SU-DHL-6 (cell line): ENCODE results near the gene SELENOS.

Source experiments
- H2AFZ ChIP-seq: fragments of 200-600 bp; sonication (generic); 2 replicates; pipeline ENCODE4 v1.6.1; 2014; ENCODE audit warnings: low read depth, mild to moderate bottlenecking, moderate library complexity, mixed read lengths, antibody characterized with exemption, low read length; ENCODE audit not compliant: severe bottlenecking
- H3F3A ChIP-seq: fragments of 200-600 bp; shearing (Covaris generic); 2 replicates; pipeline ENCODE4 v1.6.0; 2016; ENCODE audit warnings: antibody characterized with exemption, mild to moderate bottlenecking; ENCODE audit not compliant: insufficient read depth
- H3K27ac ChIP-seq: fragments of 200-600 bp; sonication (generic); 2 replicates; pipeline ENCODE4 v1.5.1; 2016; ENCODE audit warnings: low read depth, mild to moderate bottlenecking, low read length, moderate library complexity, mixed read lengths
- H3K27me3 ChIP-seq: fragments of 200-600 bp; sonication (generic), shearing (Covaris generic); 2 replicates; pipeline ENCODE4 v1.6.0; 2014; ENCODE audit warnings: mild to moderate bottlenecking, low read length
- H3K36me3 ChIP-seq: fragments of 200-600 bp; sonication (generic); 2 replicates; pipeline ENCODE4 v1.6.1; 2014; ENCODE audit warnings: mild to moderate bottlenecking, low read length, mixed read lengths
- H3K4me2 ChIP-seq: fragments of 300-600, 200-600 bp; shearing (Covaris generic), sonication (generic); 2 replicates; pipeline ENCODE4 v1.6.0; 2014; ENCODE audit warnings: low read length, low read depth, mild to moderate bottlenecking; ENCODE audit not compliant: poor library complexity, severe bottlenecking
- H3K4me3 ChIP-seq: fragments of 200-600 bp; sonication (generic); 2 replicates; pipeline ENCODE4 v1.5.1; 2014; ENCODE audit warnings: antibody characterized with exemption, low read length, mild to moderate bottlenecking, mixed read lengths; ENCODE audit not compliant: insufficient read depth, poor library complexity, severe bottlenecking
- H3K79me2 ChIP-seq: fragments of 200-600 bp; sonication (generic); 2 replicates; pipeline ENCODE4 v1.6.1; 2014; ENCODE audit warnings: mild to moderate bottlenecking, low read length, moderate library complexity; ENCODE audit not compliant: insufficient read depth
- H3K9ac ChIP-seq: fragments of 200-600 bp; sonication (generic); 2 replicates; pipeline ENCODE4 v1.7.0; 2014; ENCODE audit warnings: mild to moderate bottlenecking, low read length
- H3K9me2 ChIP-seq: fragments of 200-600 bp; sonication (generic); replicated peaks from 2 replicates; pipeline ENCODE4 v1.6.1; 2014; ENCODE audit warnings: low read length; ENCODE audit not compliant: insufficient read depth
- H3K9me3 ChIP-seq: fragments of 200-600 bp; sonication (generic); 2 replicates; pipeline ENCODE4 v1.6.1; 2014; ENCODE audit warnings: low read length, mixed read lengths; ENCODE audit not compliant: insufficient read depth
- H4K20me1 ChIP-seq: fragments of 200-600 bp; sonication (generic); 2 replicates; pipeline ENCODE4 v1.6.1; 2014; ENCODE audit warnings: low read depth, mild to moderate bottlenecking, antibody characterized with exemption, low read length, moderate library complexity, mixed read lengths
- EZH2phosphoT487 ChIP-seq: fragments of 200-600 bp; sonication (generic), shearing (Covaris generic); conservative IDR thresholded peaks from 2 replicates; pipeline ENCODE4 v1.6.1; 2018; ENCODE audit warnings: mild to moderate bottlenecking, antibody characterized with exemption, low read length, moderate library complexity, mixed read lengths
- TF ChIP-seq, protein P1 (sequence below): fragments of 200-600 bp; sonication (generic); IDR thresholded peaks from one replicate; pipeline ENCODE4 v1.5.1; 2017; ENCODE audit warnings: antibody characterized with exemption, mild to moderate bottlenecking, low read length, moderate library complexity; ENCODE audit not compliant: insufficient read depth, poor library complexity, severe bottlenecking

Gene SELENOS

DNA sequence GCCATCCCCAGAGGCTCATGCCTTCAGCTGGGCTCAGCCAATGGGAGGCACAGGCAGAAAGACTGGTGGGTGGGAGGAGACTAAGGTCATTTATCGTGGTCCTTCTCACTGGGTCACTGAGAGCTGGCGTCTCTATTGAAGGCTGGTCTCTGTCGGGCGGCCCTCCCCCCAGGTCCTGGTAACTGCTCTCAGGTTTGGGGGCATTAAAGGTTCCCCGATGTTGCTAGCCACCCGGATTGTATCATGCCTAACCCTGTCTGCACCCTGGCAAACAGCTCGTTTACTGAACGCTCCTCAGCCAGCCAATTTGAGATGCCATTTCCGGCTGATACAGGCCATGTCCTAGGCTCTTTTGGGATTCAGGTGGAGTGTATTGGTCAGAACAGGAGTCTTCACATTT, 10.5 kb downstream of the SELENOS start:
- Histone ChIP-seq H3K27me3 (no peaks in the 10 kb centered on the region), H2AFZ (no peak overlapping the region), H3K4me2 (no peak overlapping the region), H3K9me2 (no peaks in the 10 kb centered on the region), H3K27ac (no peak overlapping the region), H3F3A (no peaks in the 10 kb centered on the region), H3K9me3 (no peaks in the 10 kb centered on the region), H3K79me2 (no peaks in the 10 kb centered on the region), H3K36me3 (0 out of 2 replicates have a peak, but pooled peaks cover 3% of the 10 kb centered on the region), H3K9ac (no peak overlapping the region), H4K20me1 (no peaks in the 10 kb centered on the region), H3K4me3 (no peak overlapping the region)
- TF ChIP-seq, protein P1, sequence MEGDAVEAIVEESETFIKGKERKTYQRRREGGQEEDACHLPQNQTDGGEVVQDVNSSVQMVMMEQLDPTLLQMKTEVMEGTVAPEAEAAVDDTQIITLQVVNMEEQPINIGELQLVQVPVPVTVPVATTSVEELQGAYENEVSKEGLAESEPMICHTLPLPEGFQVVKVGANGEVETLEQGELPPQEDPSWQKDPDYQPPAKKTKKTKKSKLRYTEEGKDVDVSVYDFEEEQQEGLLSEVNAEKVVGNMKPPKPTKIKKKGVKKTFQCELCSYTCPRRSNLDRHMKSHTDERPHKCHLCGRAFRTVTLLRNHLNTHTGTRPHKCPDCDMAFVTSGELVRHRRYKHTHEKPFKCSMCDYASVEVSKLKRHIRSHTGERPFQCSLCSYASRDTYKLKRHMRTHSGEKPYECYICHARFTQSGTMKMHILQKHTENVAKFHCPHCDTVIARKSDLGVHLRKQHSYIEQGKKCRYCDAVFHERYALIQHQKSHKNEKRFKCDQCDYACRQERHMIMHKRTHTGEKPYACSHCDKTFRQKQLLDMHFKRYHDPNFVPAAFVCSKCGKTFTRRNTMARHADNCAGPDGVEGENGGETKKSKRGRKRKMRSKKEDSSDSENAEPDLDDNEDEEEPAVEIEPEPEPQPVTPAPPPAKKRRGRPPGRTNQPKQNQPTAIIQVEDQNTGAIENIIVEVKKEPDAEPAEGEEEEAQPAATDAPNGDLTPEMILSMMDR, result no peak
- no peak for TF ChIP-seq EZH2phosphoT487

DNA sequence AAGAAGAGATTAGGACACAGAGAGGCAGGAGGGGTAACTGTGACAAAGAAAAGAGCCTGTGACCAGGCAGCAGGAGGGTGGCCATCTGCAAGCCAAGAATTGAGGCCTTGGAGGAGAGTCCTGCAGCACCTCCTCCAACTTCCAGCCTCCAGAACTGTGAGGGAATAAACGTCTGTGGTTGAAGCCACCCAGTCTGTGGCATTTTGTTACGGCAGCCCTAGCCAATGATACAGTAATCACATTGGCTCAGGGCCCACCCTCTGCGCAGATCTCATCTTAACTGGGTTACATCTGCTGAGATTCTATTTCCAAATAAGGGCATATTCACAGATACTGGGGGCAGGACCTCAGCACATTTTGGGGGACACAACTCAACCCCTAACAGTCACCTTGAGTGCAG, 11.3 kb downstream of the SELENOS start:
- Histone ChIP-seq H3K9ac (no peak overlapping the region), H3K27ac (no peak overlapping the region), H3K79me2 (no peaks in the 10 kb centered on the region), H3K4me2 (no peak overlapping the region), H3K36me3 (no peaks in the 10 kb centered on the region), H3K4me3 (no peak overlapping the region), H2AFZ (no peak overlapping the region), H3F3A (no peaks in the 10 kb centered on the region), H3K27me3 (no peaks in the 10 kb centered on the region), H3K9me2 (no peaks in the 10 kb centered on the region), H4K20me1 (no peaks in the 10 kb centered on the region), H3K9me3 (no peaks in the 10 kb centered on the region)
- TF ChIP-seq, protein P1, result no peak
- no peak for TF ChIP-seq EZH2phosphoT487

DNA sequence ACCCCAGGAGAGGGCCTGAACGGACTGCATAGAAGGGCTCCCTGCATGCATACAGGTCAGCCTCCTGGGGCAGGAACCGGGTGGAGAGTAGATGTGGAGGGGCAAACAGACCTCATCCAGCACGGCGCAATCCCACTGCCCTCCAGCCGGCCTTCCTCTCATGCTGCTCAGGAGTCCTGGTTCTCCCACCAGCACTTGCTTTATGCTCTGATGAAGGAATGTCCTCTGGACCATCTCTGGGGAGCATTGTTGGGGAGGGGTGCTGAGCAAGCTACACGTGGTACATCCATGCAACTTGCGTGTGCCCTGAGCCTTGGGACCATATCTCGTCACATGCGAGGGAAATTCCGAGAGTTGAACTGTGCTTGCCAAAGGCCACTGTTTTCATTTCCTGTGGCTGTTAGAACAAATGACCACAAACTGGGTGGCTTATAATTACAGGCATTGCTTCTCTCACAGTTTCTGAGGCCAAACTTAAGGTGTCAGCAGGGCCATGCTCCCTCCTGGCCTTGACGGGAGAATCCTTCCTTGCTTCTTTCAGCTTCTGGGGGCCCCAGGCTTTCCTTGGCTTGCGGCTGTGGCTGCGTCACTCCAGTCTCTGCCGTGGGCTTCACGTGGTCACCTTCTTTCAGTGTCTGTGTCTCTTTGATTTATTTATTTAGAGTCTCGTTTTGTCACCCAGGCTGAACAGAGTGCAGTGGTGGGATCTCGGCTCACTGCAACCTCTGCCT, 12.2 kb downstream of the SELENOS start:
- no peaks in the 10 kb centered on the region for H3K79me2 ChIP-seq
- no peaks in the 10 kb centered on the region for H3K27me3 ChIP-seq
- H3K9me2 ChIP-seq, result no peaks in the 10 kb centered on the region
- H3K27ac ChIP-seq, result no peak overlapping the region
- no peaks in the 10 kb centered on the region for H3K9me3 ChIP-seq
- H2AFZ ChIP-seq, result no peak overlapping the region
- no peak overlapping the region for H3K4me2 ChIP-seq
- H3K9ac ChIP-seq, result no peak overlapping the region
- TF ChIP-seq, protein P1, result no peak
- TF ChIP-seq EZH2phosphoT487, result no peak
- H3K36me3 ChIP-seq, result no peaks in the 10 kb centered on the region
- H3K4me3 ChIP-seq, result no peak overlapping the region
- no peaks in the 10 kb centered on the region for H3F3A ChIP-seq
- H4K20me1 ChIP-seq, result no peaks in the 10 kb centered on the region
